Endothelial cell of umbilical vein (primary cell): ENCODE results near the gene SLC5A9. TPM values are rescaled to one million over a fixed set of nuclear protein-coding genes. Genes with fewer than 3 reads are reported as not detected.

Source experiments
- BruUV-seq: library from RNA; stranded (reverse); fragments of 400-500 nt; replicated peaks from 2 replicates; lab custom pipeline; 2021; lab: Mats Ljungman, UMichigan
- CTCF ChIA-PET: fragments of 300-600, 350-600 bp; sonication (Branson Sonifier 250); formaldehyde crosslinking; loops from one replicate; lab custom pipeline; 2021; ENCODE audit warnings: antibody characterized with exemption, inconsistent platforms; lab: Charles Lee
- POLR2A ChIA-PET: fragments of 300-600, 350-600 bp; sonication (Branson Sonifier 250); formaldehyde crosslinking; loops from one replicate; lab custom pipeline; 2021; ENCODE audit warnings: antibody characterized with exemption, inconsistent platforms; lab: Charles Lee
- DNase-seq: peaks from one replicate; pipeline ENCODE4 v3.0.0-alpha.2; 2011; ENCODE audit warnings: low read depth, low spot score
- FAIRE-seq: peaks from 2 replicates; lab custom pipeline; 2011; peaks lifted over from hg19 to GRCh38; lab: Jason Lieb, UNC
- H2AFZ ChIP-seq: 2 replicates; pipeline ENCODE4 v1.6.0; 2012; ENCODE audit warnings: low read depth, low read length, control low read depth, inconsistent platforms
- H3K27ac ChIP-seq: 2 replicates; pipeline ENCODE4 v1.5.1; 2011; ENCODE audit warnings: low read depth, mild to moderate bottlenecking, control low read depth, low read length, moderate library complexity; ENCODE audit not compliant: insufficient read depth
- H3K27me3 ChIP-seq, 2 experiments: 2 replicates each; pipeline versions ENCODE4 v1.6.0 to v1.6.1; 2011; ENCODE audit warnings: low read length in 2 of 2, mixed read lengths in 1 of 2; ENCODE audit not compliant: control insufficient read depth in 2 of 2, insufficient read depth in 2 of 2
- H3K36me3 ChIP-seq, 2 experiments: 2 replicates in 1 of 2; 3 replicates in 1 of 2; pipeline ENCODE4 v1.5.1; 2011; ENCODE audit warnings: low read length in 2 of 2, mild to moderate bottlenecking in 1 of 2, moderate library complexity in 1 of 2; ENCODE audit not compliant: control insufficient read depth in 2 of 2, insufficient read depth in 2 of 2; ENCODE audit errors: extremely low read depth in 1 of 2
- H3K4me1 ChIP-seq: 3 replicates; pipeline ENCODE4 v1.5.1; 2011; ENCODE audit warnings: mild to moderate bottlenecking, low read length; ENCODE audit not compliant: control insufficient read depth, insufficient read depth; ENCODE audit errors: extremely low read depth
- H3K4me2 ChIP-seq: 2 replicates; pipeline ENCODE4 v1.6.1; 2011; ENCODE audit warnings: low read length, control low read depth, mixed read lengths; ENCODE audit not compliant: insufficient read depth
- H3K4me3 ChIP-seq, 3 experiments: fragments of 200-600 bp in 1 of 3; sonication (generic), shearing (Covaris generic) in 1 of 3; replicated peaks in 1 of 3; 2 replicates each; pipeline ENCODE4 v1.5.1; 2011 to 2016; ENCODE audit warnings: control low read depth in 3 of 3, low read length in 3 of 3, mild to moderate bottlenecking in 2 of 3, inconsistent platforms in 1 of 3, low read depth in 1 of 3, moderate library complexity in 1 of 3; ENCODE audit not compliant: insufficient read depth in 1 of 3
- H3K79me2 ChIP-seq: 2 replicates; pipeline ENCODE4 v1.6.0; 2012; ENCODE audit warnings: low read length, inconsistent platforms; ENCODE audit not compliant: control insufficient read depth, insufficient read depth
- H3K9ac ChIP-seq: replicated peaks from 2 replicates; pipeline ENCODE3; 2011; ENCODE audit warnings: low read length, control low read depth; ENCODE audit not compliant: insufficient read depth; ENCODE audit errors: extremely low read depth
- H3K9me1 ChIP-seq: replicated peaks from 3 replicates; pipeline ENCODE4 v1.6.0; 2011; ENCODE audit warnings: mild to moderate bottlenecking, low read length; ENCODE audit not compliant: control insufficient read depth, insufficient read depth; ENCODE audit errors: extremely low read depth
- H3K9me3 ChIP-seq: replicated peaks from 2 replicates; pipeline ENCODE4 v1.5.1; 2012; ENCODE audit warnings: low read length, inconsistent platforms; ENCODE audit not compliant: control insufficient read depth, insufficient read depth
- H4K20me1 ChIP-seq: replicated peaks from 2 replicates; pipeline ENCODE3; 2011; ENCODE audit warnings: mild to moderate bottlenecking, low read length; ENCODE audit not compliant: control insufficient read depth, insufficient read depth; ENCODE audit errors: extremely low read depth
- EZH2 ChIP-seq: IDR thresholded peaks from 2 replicates; pipeline ENCODE4 v1.6.1; 2012; ENCODE audit warnings: borderline replicate concordance, low read depth, mild to moderate bottlenecking, moderate library complexity, low read length, inconsistent platforms; ENCODE audit not compliant: severe bottlenecking
- GATA2 ChIP-seq: IDR thresholded peaks from 2 replicates; pipeline ENCODE4 v1.7.0; 2011; ENCODE audit warnings: low read depth, mild to moderate bottlenecking, moderate library complexity, mixed read lengths, low read length; ENCODE audit not compliant: insufficient read length, insufficient read depth
- JUN ChIP-seq: IDR thresholded peaks from 2 replicates; pipeline ENCODE4 v1.6.1; 2011; ENCODE audit warnings: borderline replicate concordance, low read depth; ENCODE audit not compliant: insufficient read length, insufficient read depth
- MYC ChIP-seq: IDR thresholded peaks from one replicate; pipeline ENCODE4 v1.6.1; 2011; ENCODE audit warnings: mild to moderate bottlenecking, low read depth, low read length
- POLR2A ChIP-seq: IDR thresholded peaks from 2 replicates; pipeline ENCODE4 v1.6.1; 2012; ENCODE audit warnings: low read depth, mild to moderate bottlenecking, control low read depth, low read length
- POLR2AphosphoS5 ChIP-seq: IDR thresholded peaks from 2 replicates; pipeline ENCODE4 v1.6.1; 2012; ENCODE audit warnings: low read depth, mild to moderate bottlenecking, control low read depth, low read length, moderate library complexity; ENCODE audit not compliant: insufficient read depth
- dilution Hi-C: fragments of 300-500 bp; cut with MboI; formaldehyde crosslinking; loops from one replicate; pipeline ENCODE4 v1.15.0; 2019; ENCODE audit warnings: low sequenced_read_pairs; ENCODE audit not compliant: extremely low pct_ligation_motif_present
- intact Hi-C: fragments of 100-400 bp; cut with micrococcal nuclease; formaldehyde crosslinking; loops from one replicate; pipeline ENCODE4 v1.10.0; 2022
- polyA plus RNA-seq, 4 experiments: library from polyadenylated mRNA; depleted of rRNA in 3 of 4; stranded (reverse) in 3 of 4; unstranded in 1 of 4; fragments of >200 nt; gene quantifications; 2 replicates each; pipeline versions ENCODE4 v1.2.1 to v1.2.3, GENCODE V29; 2011 to 2012; ENCODE audit warnings: missing spikeins in 1 of 4
- total RNA-seq: library from RNA; stranded (reverse); gene quantifications from 2 replicates; pipeline ENCODE4 v1.2.3, GENCODE V29; 2021
- TF ChIP-seq, protein P1 (sequence below), 2 donors: IDR thresholded peaks; 1 replicate in 1 of 2; 2 replicates in 1 of 2; pipeline ENCODE4 v1.5.1; 2011; ENCODE audit warnings: low read length in 2 of 2, mild to moderate bottlenecking in 2 of 2, moderate library complexity in 2 of 2, control low read depth in 1 of 2, inconsistent platforms in 1 of 2, low read depth in 1 of 2; ENCODE audit not compliant: insufficient read depth in 1 of 2; ENCODE audit errors: extremely low read depth in 1 of 2
- TF ChIP-seq, protein P2 (sequence below): IDR thresholded peaks from 2 replicates; pipeline ENCODE4 v1.6.1; 2011; ENCODE audit not compliant: insufficient read depth, insufficient read length

The SLC5A9 gene
- total and polyA plus RNA-seq, 2 donors (not counting 3 experiments of a cell fraction or from before 2014, with no cell fraction given): not detected

DNA sequence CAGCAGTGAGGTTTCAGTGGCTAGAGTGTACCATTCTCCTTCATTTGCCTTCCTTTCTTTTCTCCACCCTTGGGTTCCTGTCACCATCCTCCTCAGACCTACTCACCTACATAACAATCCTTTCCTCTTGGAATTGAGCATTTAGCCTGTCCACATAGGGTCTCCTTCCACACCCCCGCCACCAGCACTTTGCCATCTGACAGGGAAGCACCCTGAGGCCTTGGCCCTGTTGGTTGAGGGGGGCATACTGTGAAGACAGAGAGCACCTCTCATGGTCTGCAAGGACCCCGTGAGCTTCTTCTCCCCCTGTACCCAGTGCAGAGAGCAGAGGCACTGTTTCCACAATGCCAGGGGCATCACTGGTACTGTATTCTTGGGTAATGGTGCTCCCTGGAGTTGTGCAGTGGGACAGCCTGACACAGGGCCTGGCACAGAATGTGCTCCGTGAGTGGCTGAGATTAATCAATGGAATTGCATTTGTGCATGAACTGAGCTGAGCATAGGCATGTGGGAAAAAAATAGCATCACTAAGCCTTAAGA is 14.9 kb upstream of the SLC5A9 start:
- intact Hi-C loops: no loop called here
- FAIRE-seq (no peak), DNase-seq (no peak)
- BruUV-seq: no TSS peak
- ChIA-PET POLR2A (no interaction called here), CTCF (interaction anchor here (1.3 kb wide), 1 partner anchor 290 kb away, joined by 4 read pairs; no protein-coding TSS in a partner anchor)
- TF ChIP-seq POLR2A (no peak), EZH2 (no peak), MYC (no peak)
- TF ChIP-seq, protein P1, sequence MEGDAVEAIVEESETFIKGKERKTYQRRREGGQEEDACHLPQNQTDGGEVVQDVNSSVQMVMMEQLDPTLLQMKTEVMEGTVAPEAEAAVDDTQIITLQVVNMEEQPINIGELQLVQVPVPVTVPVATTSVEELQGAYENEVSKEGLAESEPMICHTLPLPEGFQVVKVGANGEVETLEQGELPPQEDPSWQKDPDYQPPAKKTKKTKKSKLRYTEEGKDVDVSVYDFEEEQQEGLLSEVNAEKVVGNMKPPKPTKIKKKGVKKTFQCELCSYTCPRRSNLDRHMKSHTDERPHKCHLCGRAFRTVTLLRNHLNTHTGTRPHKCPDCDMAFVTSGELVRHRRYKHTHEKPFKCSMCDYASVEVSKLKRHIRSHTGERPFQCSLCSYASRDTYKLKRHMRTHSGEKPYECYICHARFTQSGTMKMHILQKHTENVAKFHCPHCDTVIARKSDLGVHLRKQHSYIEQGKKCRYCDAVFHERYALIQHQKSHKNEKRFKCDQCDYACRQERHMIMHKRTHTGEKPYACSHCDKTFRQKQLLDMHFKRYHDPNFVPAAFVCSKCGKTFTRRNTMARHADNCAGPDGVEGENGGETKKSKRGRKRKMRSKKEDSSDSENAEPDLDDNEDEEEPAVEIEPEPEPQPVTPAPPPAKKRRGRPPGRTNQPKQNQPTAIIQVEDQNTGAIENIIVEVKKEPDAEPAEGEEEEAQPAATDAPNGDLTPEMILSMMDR (IDR thresholded peaks at IDR 0.05; ENCODE audit: extremely low read depth in 1 of 2, insufficient read depth in 1 of 2, low read depth in 1 of 2, low read length in 2 of 2): no peak
- TF ChIP-seq, protein P2, sequence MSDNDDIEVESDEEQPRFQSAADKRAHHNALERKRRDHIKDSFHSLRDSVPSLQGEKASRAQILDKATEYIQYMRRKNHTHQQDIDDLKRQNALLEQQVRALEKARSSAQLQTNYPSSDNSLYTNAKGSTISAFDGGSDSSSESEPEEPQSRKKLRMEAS: no peak
- Histone ChIP-seq H3K79me2 (no peaks in the 10 kb centered on the region), H3K4me3 (no peak overlapping the region), H3K27ac (no peak overlapping the region), H2AFZ (no peak overlapping the region), H3K9me1 (no peaks in the 10 kb centered on the region), H4K20me1 (no peaks in the 10 kb centered on the region), H3K4me2 (no peak overlapping the region), H3K27me3 (no peaks in the 10 kb centered on the region), H3K9me3 (no peaks in the 10 kb centered on the region), H3K9ac (no peak overlapping the region), H3K4me1 (no peaks in the 10 kb centered on the region), H3K36me3 (no peaks in the 10 kb centered on the region)
- dilution Hi-C loops: no loop called here

DNA sequence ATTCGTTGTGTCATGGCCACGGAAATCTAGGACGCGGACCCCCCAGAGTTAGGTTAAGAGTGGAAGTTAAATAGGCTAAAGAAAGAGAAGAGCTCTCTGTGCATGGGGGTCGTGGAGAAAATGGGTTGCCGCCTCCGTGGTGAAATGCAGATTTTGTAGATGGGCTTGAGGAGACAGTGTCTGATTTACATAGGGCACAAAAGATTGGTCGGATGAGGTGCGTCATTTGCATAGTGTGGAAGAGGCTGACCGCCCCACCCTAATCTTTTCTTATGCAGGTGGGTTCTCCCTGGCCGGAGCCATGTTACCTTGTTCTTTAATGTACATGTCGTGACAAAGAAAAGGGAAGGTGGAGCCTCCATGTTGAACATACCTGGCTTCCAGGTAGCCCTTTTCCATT is 14.3 kb upstream of the SLC5A9 start:
- intact Hi-C loops: no loop called here
- no peak for FAIRE-seq
- H3K9me3 ChIP-seq: no peaks in the 10 kb centered on the region
- H3K79me2 ChIP-seq: no peaks in the 10 kb centered on the region
- dilution Hi-C loops: no loop called here
- H3K9me1 ChIP-seq: no peaks in the 10 kb centered on the region
- no peaks in the 10 kb centered on the region for H3K4me1 ChIP-seq
- no peak overlapping the region for H3K27ac ChIP-seq
- no peak overlapping the region for H3K4me2 ChIP-seq
- no peak for TF ChIP-seq POLR2A
- TF ChIP-seq, protein P2: no peak
- TF ChIP-seq, protein P1 (IDR thresholded peaks at IDR 0.05; ENCODE audit: extremely low read depth in 1 of 2, insufficient read depth in 1 of 2, low read depth in 1 of 2, low read length in 2 of 2): no peak
- TF ChIP-seq JUN: no peak
- TF ChIP-seq GATA2: no peak
- TF ChIP-seq MYC: no peak
- no peak for TF ChIP-seq POLR2AphosphoS5
- TF ChIP-seq EZH2: no peak
- DNase-seq: no peak
- H3K4me3 ChIP-seq: no peak overlapping the region
- no peaks in the 10 kb centered on the region for H3K36me3 ChIP-seq
- no peaks in the 10 kb centered on the region for H3K27me3 ChIP-seq
- ChIA-PET POLR2A (no interaction called here), CTCF (no interaction called here)
- H3K9ac ChIP-seq: no peak overlapping the region
- H2AFZ ChIP-seq: no peak overlapping the region
- H4K20me1 ChIP-seq: no peaks in the 10 kb centered on the region
- BruUV-seq: no TSS peak
